NCI-H1417 (cell line): Measurements from ENCODE around the gene IFNA14.
"Not testable (repeated sequence)": the region's sequence is repeated elsewhere in the genome, so short reads cannot be mapped to it uniquely, and the experiment has no call there.

Experiments
- DNase-seq, 3 experiments: peaks; one replicate each; lab custom pipeline; 2025; lab: John Stamatoyannopoulos, UW

IFNA14 gene

GRCh38 chr9:21239911-21240310 lies at the start of gene IFNA14:
Gene IFNA14 (minus strand): TSS chr9:21240005. CDS start chr9:21239935, 70 bp downstream.
- no peak for DNase-seq

- no peak for DNase-seq
Observed at GRCh38 chr9:21287280-21287679, 47.5 kb upstream of the IFNA14 start.

GRCh38 chr9:21286659-21287058 lies 46.9 kb upstream of the IFNA14 start:
- no peak for DNase-seq

GRCh38 chr9:21286099-21286498 lies 46.3 kb upstream of the IFNA14 start:
- DNase-seq: no peak

GRCh38 chr9:21281275-21281674 lies 41.5 kb upstream of the IFNA14 start:
- DNase-seq: no peak

- DNase-seq: no peak
Observed at GRCh38 chr9:21268347-21268657, 28.5 kb upstream of the IFNA14 start.

GRCh38 chr9:21267485-21268346 lies 27.9 kb upstream of the IFNA14 start:
- DNase-seq: no peak

GRCh38 chr9:21266733-21267484 lies 27.1 kb upstream of the IFNA14 start:
- DNase-seq: no peak

GRCh38 chr9:21265421-21266189 lies 25.8 kb upstream of the IFNA14 start:
- DNase-seq: no peak

GRCh38 chr9:21255538-21256212 lies 15.9 kb upstream of the IFNA14 start:
- DNase-seq: no peak

- peak in 2 of 3 experiments; percentile 7 to 28 for DNase-seq
Observed at GRCh38 chr9:21252721-21253547, 13.1 kb upstream of the IFNA14 start.

- no peak for DNase-seq
Observed at GRCh38 chr9:21251638-21252037, 11.8 kb upstream of the IFNA14 start.

GRCh38 chr9:21251190-21251589 lies 11.4 kb upstream of the IFNA14 start:
- DNase-seq: no peak

GRCh38 chr9:21244836-21245235 lies 5.0 kb upstream of the IFNA14 start:
- DNase-seq: no peak

- not testable (repeated sequence) for DNase-seq
Observed at GRCh38 chr9:21236360-21236714, 3.5 kb downstream of the IFNA14 start.

- peak in 2 of 3 experiments; percentile 27 to 30 for DNase-seq
Observed at GRCh38 chr9:21235468-21236359, 4.1 kb downstream of the IFNA14 start.

- no peak for DNase-seq
Observed at GRCh38 chr9:21234153-21234687, 5.6 kb downstream of the IFNA14 start.

- no peak for DNase-seq
Observed at GRCh38 chr9:21233258-21233657, 6.5 kb downstream of the IFNA14 start.

- DNase-seq: no peak
Observed at GRCh38 chr9:21228122-21228521, 11.7 kb downstream of the IFNA14 start, which contains the start of gene IFNA17. Gene IFNA17 (minus strand): TSS chr9:21228222. CDS start chr9:21228173, 49 bp downstream.

- DNase-seq: not testable (repeated sequence)
Observed at GRCh38 chr9:21217211-21217610, 22.6 kb downstream of the IFNA14 start, which contains the start of gene IFNA16. Gene IFNA16 (minus strand): TSS chr9:21217311. CDS start chr9:21217305, 6 bp downstream.
